Measurements from ENCODE around the gene KIAA1217. TPM values are rescaled to one million over a fixed set of nuclear protein-coding genes. Genes with fewer than 3 reads are reported as not detected.

The KIAA1217 gene
- total and polyA plus RNA-seq, 12 donors, result 10.8 to 73.7 (median 40.8) TPM

- Histone ChIP-seq H3K36me3 (replicated peaks in 1 of 2) (no peaks in the 10 kb centered on the region), H3K27me3 (no peaks in the 10 kb centered on the region), H3K27ac (no peak overlapping the region), H3K9me3 (replicated peaks in 1 of 3) (no peaks in the 10 kb centered on the region), H3K4me1 (replicated peaks in 1 of 2) (no peaks in the 10 kb centered on the region), H3K4me3 (no peak overlapping the region)
- 63 to 100% (median 95%) methylated on average over 1 of the region's 1 CpG for WGBS, 4 donors
- intact Hi-C loops (cut with DNase I), result no loop called here
- no peak for DNase-seq
- no peak for TF ChIP-seq POLR2A (IDR thresholded peaks at IDR 0.05)
- TF ChIP-seq, protein P1, sequence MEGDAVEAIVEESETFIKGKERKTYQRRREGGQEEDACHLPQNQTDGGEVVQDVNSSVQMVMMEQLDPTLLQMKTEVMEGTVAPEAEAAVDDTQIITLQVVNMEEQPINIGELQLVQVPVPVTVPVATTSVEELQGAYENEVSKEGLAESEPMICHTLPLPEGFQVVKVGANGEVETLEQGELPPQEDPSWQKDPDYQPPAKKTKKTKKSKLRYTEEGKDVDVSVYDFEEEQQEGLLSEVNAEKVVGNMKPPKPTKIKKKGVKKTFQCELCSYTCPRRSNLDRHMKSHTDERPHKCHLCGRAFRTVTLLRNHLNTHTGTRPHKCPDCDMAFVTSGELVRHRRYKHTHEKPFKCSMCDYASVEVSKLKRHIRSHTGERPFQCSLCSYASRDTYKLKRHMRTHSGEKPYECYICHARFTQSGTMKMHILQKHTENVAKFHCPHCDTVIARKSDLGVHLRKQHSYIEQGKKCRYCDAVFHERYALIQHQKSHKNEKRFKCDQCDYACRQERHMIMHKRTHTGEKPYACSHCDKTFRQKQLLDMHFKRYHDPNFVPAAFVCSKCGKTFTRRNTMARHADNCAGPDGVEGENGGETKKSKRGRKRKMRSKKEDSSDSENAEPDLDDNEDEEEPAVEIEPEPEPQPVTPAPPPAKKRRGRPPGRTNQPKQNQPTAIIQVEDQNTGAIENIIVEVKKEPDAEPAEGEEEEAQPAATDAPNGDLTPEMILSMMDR (IDR thresholded peaks at IDR 0.05), result no peak
These were observed 196.7 kb downstream of the KIAA1217 start for GRCh38 chr10:24405635-24406034.

DNA sequence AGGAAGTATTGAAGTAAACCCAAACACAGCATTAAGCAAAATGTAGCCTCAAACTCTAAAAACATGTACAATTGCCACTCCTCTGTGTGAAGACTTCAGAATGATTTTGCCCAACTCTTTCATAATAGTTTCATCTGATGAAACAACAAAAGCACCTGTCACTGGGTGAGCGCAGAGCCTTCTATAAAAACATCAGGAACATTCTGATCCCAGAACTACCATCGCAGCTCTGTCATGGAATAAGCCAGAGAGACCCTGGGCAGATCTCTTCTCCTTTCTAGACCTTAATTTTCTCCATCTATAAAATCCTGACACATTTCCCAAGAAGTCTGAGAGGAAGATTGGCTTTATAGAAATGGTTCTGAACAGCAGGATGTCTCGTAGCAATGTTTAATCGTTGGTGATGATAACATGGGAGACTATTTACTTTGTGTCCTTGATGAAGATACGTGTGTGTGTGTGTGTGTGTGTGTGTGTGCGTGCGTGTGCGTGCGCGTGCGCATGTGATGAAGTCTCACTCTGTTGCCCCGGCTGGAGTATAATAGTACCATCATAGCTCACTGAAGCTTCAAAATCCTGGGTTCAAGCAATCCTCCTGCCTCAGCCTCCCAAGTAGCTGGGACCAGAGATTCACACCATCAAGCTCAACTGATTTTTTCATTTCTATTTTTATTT is 198.0 kb downstream of the KIAA1217 start:
- no peak for TF ChIP-seq POLR2A (IDR thresholded peaks at IDR 0.05)
- TF ChIP-seq, protein P1 (IDR thresholded peaks at IDR 0.05), result no peak
- H3K9me3 ChIP-seq (replicated peaks in 1 of 3), result no peaks in the 10 kb centered on the region
- 89 to 96% (median 91%) methylated on average over 12 of the region's 12 CpGs for WGBS, 4 donors
- no peaks in the 10 kb centered on the region for H3K36me3 ChIP-seq (replicated peaks in 1 of 2)
- no peaks in the 10 kb centered on the region for H3K4me1 ChIP-seq (replicated peaks in 1 of 2)
- H3K27ac ChIP-seq, result no peak overlapping the region
- DNase-seq, result no peak
- no peaks in the 10 kb centered on the region for H3K27me3 ChIP-seq
- intact Hi-C loops (cut with DNase I), result no loop called here
- no peak overlapping the region for H3K4me3 ChIP-seq

GRCh38 chr10:24407928-24408327 is 199.0 kb downstream of the KIAA1217 start:
- intact Hi-C loops (cut with DNase I), result no loop called here
- Histone ChIP-seq H3K9me3 (replicated peaks in 1 of 3) (no peaks in the 10 kb centered on the region), H3K27ac (no peak overlapping the region), H3K27me3 (no peaks in the 10 kb centered on the region), H3K4me3 (no peak overlapping the region), H3K36me3 (replicated peaks in 1 of 2) (no peaks in the 10 kb centered on the region), H3K4me1 (replicated peaks in 1 of 2) (no peaks in the 10 kb centered on the region)
- TF ChIP-seq, protein P1 (IDR thresholded peaks at IDR 0.05), result no peak
- TF ChIP-seq POLR2A (IDR thresholded peaks at IDR 0.05), result no peak
- no peak for DNase-seq

DNA sequence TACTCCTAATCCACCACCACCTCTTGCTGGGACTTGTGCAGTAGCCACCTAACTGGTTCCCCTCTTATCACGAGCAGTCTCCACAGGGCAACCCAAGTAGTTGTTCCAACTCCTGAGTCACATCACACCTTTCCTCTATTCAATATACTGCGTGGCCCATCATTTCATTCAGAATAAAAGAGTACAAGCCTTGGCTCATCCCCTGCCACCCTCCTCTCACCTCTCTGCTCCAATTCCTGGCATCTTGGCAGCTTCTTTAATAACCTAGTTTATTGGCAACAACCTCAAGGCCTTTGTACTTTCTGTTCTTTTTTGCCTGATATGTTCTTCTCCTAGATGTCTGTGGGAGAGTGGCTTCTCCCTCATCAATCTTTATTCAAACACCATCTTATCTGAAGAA is 199.4 kb downstream of the KIAA1217 start:
- TF ChIP-seq, protein P1 (IDR thresholded peaks at IDR 0.05), result no peak
- no peak for TF ChIP-seq POLR2A (IDR thresholded peaks at IDR 0.05)
- Histone ChIP-seq H3K27ac (no peak overlapping the region), H3K27me3 (no peaks in the 10 kb centered on the region), H3K4me1 (replicated peaks in 1 of 2) (no peaks in the 10 kb centered on the region), H3K4me3 (no peak overlapping the region), H3K9me3 (replicated peaks in 1 of 3) (no peaks in the 10 kb centered on the region), H3K36me3 (replicated peaks in 1 of 2) (no peaks in the 10 kb centered on the region)
- intact Hi-C loops (cut with DNase I), result no loop called here
- WGBS, 4 donors, result 70 to 75% (median 71%) methylated on average over 2 of the region's 2 CpGs
- peak in 1 of 7 donors; percentile 15 for DNase-seq

All from adrenal gland (tissue), 12 donors.